BE2C (cell line): ENCODE measurements around the gene ADAMTS2.

Experiments
- DNase-seq: peaks from one replicate; pipeline ENCODE4 v3.0.0-alpha.2; 2020
- H3K27me3 ChIP-seq: fragments of 250-450 bp; sonication (Bioruptor Pico); 2 replicates; pipeline ENCODE4 v1.5.1; 2020; ENCODE audit warnings: mild to moderate bottlenecking
- H3K36me3 ChIP-seq: fragments of 250-450 bp; sonication (Bioruptor Pico); 2 replicates; pipeline ENCODE4 v1.5.1; 2020; ENCODE audit warnings: mild to moderate bottlenecking
- H3K4me1 ChIP-seq: fragments of 250-450 bp; sonication (Bioruptor Pico); 2 replicates; pipeline ENCODE4 v1.5.1; 2020
- H3K4me3 ChIP-seq: 2 replicates; pipeline ENCODE4 v1.5.1; 2011; ENCODE audit warnings: low read depth, low read length
- H3K9me3 ChIP-seq: fragments of 250-450 bp; sonication (Bioruptor Pico); 2 replicates; pipeline ENCODE4 v1.5.1; 2020
- CTCF ChIP-seq: IDR thresholded peaks from 2 replicates; pipeline ENCODE4 v1.5.1; 2012; ENCODE audit warnings: mild to moderate bottlenecking, low read depth, low read length

Gene ADAMTS2

GRCh38 chr5:179152144-179152895, 192.9 kb downstream of the ADAMTS2 start:
- no peak for TF ChIP-seq CTCF
- Histone ChIP-seq H3K27me3 (no peaks in the 10 kb centered on the region), H3K4me1 (no peaks in the 10 kb centered on the region), H3K4me3 (no peak overlapping the region), H3K36me3 (no peaks in the 10 kb centered on the region), H3K9me3 (peaks cover 3% of the 10 kb centered on the region; the same call in 1 of the 2 replicates)
- DNase-seq: no peak

- DNase-seq: no peak
- Histone ChIP-seq H3K4me1 (no peaks in the 10 kb centered on the region), H3K27me3 (no peaks in the 10 kb centered on the region), H3K4me3 (no peak overlapping the region), H3K36me3 (no peaks in the 10 kb centered on the region), H3K9me3 (peaks cover 3% of the 10 kb centered on the region; the same call in 1 of the 2 replicates)
- TF ChIP-seq CTCF: no peak
Observed at GRCh38 chr5:179151286-179152118, 193.8 kb downstream of the ADAMTS2 start.

- no peak overlapping the region for H3K4me3 ChIP-seq
- H3K9me3 ChIP-seq: peaks cover 3% of the 10 kb centered on the region; the same call in 1 of the 2 replicates
- DNase-seq: no peak
- H3K27me3 ChIP-seq: no peaks in the 10 kb centered on the region
- H3K36me3 ChIP-seq: no peaks in the 10 kb centered on the region
- H3K4me1 ChIP-seq: no peaks in the 10 kb centered on the region
- TF ChIP-seq CTCF: no peak
Observed at GRCh38 chr5:179150011-179150410, 195.2 kb downstream of the ADAMTS2 start.

- Histone ChIP-seq H3K27me3 (no peaks in the 10 kb centered on the region), H3K4me3 (no peak overlapping the region), H3K4me1 (no peaks in the 10 kb centered on the region), H3K9me3 (peaks cover 3% of the 10 kb centered on the region), H3K36me3 (no peaks in the 10 kb centered on the region)
- no peak for DNase-seq
- no peak for TF ChIP-seq CTCF
Observed at GRCh38 chr5:179149278-179149677, 196.0 kb downstream of the ADAMTS2 start.

GRCh38 chr5:179148703-179149170, 196.5 kb downstream of the ADAMTS2 start:
- Histone ChIP-seq H3K36me3 (no peaks in the 10 kb centered on the region), H3K4me3 (no peak overlapping the region), H3K9me3 (peaks cover 3% of the 10 kb centered on the region), H3K27me3 (no peaks in the 10 kb centered on the region), H3K4me1 (no peaks in the 10 kb centered on the region)
- no peak for TF ChIP-seq CTCF
- no peak for DNase-seq
